Fibroblast of villous mesenchyme (primary cell): ENCODE results near the gene RNF125. TPM values are rescaled to one million over a fixed set of nuclear protein-coding genes. Genes with fewer than 3 reads are reported as not detected.

ENCODE experiments used
- DNase-seq: peaks from one replicate; pipeline ENCODE4 v3.0.0-alpha.2; 2010; ENCODE audit warnings: low read depth
- H3K4me3 ChIP-seq: 2 replicates; pipeline ENCODE4 v1.5.1; 2011; ENCODE audit warnings: low read depth, mild to moderate bottlenecking, low read length
- total RNA-seq: library from RNA; depleted of rRNA; stranded (reverse); fragments of >200 nt; gene quantifications from 2 replicates; pipeline ENCODE4 v1.2.3, GENCODE V29; 2012
- TF ChIP-seq, protein P1 (sequence below): IDR thresholded peaks from 2 replicates; pipeline ENCODE4 v1.5.1; 2012; ENCODE audit warnings: low read depth, mild to moderate bottlenecking, low read length; ENCODE audit not compliant: insufficient read depth

The RNF125 gene
- total RNA-seq, 1 donor = under 0.01 TPM

- no peak for DNase-seq
- no peak overlapping the region for H3K4me3 ChIP-seq
- TF ChIP-seq, protein P1, sequence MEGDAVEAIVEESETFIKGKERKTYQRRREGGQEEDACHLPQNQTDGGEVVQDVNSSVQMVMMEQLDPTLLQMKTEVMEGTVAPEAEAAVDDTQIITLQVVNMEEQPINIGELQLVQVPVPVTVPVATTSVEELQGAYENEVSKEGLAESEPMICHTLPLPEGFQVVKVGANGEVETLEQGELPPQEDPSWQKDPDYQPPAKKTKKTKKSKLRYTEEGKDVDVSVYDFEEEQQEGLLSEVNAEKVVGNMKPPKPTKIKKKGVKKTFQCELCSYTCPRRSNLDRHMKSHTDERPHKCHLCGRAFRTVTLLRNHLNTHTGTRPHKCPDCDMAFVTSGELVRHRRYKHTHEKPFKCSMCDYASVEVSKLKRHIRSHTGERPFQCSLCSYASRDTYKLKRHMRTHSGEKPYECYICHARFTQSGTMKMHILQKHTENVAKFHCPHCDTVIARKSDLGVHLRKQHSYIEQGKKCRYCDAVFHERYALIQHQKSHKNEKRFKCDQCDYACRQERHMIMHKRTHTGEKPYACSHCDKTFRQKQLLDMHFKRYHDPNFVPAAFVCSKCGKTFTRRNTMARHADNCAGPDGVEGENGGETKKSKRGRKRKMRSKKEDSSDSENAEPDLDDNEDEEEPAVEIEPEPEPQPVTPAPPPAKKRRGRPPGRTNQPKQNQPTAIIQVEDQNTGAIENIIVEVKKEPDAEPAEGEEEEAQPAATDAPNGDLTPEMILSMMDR = no peak
Observed at GRCh38 chr18:32029558-32029957, 10.9 kb downstream of the RNF125 start.

DNA sequence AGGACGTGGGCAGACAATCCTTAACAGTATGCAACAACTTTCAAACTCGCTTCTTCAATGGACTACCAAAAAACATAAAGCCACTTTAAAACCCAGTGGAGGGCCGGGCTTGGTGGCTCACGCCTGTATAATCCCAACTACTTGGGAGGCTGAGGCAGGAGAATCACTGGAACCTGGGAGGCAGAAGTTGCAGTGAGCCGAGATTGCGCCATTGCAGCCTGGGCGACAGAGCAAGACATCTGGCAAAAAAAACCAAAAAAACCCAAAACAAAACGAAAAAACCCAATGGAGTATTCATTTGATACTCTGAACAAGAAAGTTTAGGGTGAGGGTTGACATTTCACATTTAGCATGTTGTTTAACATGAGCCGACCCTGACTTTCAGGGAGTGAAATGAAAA, 14.0 kb downstream of the RNF125 start:
- no peak overlapping the region for H3K4me3 ChIP-seq
- no peak for DNase-seq
- TF ChIP-seq, protein P1 = no peak

GRCh38 chr18:32036506-32037180, 18.0 kb downstream of the RNF125 start:
- TF ChIP-seq, protein P1 = no peak
- no peak for DNase-seq
- no peak overlapping the region for H3K4me3 ChIP-seq

- TF ChIP-seq, protein P1 = no peak
- H3K4me3 ChIP-seq = no peak overlapping the region
- no peak for DNase-seq
Observed at GRCh38 chr18:32037616-32038015, 19.0 kb downstream of the RNF125 start.

- no peak overlapping the region for H3K4me3 ChIP-seq
- TF ChIP-seq, protein P1 = no peak
- DNase-seq = no peak
Observed at GRCh38 chr18:32040936-32041335, 22.3 kb downstream of the RNF125 start.

DNA sequence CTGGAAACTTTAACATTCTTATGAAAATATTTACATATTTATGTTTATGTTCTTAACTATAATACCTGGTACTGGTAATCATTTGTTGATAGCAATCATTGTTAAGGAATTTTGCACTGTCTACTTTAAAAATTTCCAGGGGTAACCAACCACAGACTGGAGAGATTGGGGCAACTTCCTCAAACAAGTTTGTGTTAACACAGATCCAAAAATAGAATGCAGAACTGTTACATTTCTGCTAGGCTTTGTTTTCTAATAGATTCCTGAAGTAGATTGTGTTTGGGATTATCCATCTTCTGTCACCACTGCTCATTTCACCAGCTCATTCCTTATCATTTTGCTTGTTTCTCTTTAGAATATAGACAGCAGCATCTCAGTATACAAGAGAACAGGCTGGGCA, 23.7 kb downstream of the RNF125 start:
- no peak for DNase-seq
- TF ChIP-seq, protein P1 = no peak
- H3K4me3 ChIP-seq = no peak overlapping the region
